Natural killer cell (primary cell): ENCODE data around the gene SIGLEC14. TPM values are rescaled to one million over a fixed set of nuclear protein-coding genes. Genes with fewer than 3 reads are reported as not detected.
A peak's percentile ranks its signal among the peaks of the same experiment; 100 is the strongest.
"Not testable (repeated sequence)": the region's sequence is repeated elsewhere in the genome, so short reads cannot be mapped to it uniquely, and the experiment has no call there.

ENCODE experiments used
- ATAC-seq, 3 donors: fragments of 150-1000 bp in 2 of 3; fragments of 200-7000 bp in 1 of 3; cut with Tn5 transposase; 1 replicate in 1 of 3; 2 replicates in 2 of 3; pipeline ENCODE4 v1.10.0; 2021; ENCODE audit warnings: mild to moderate bottlenecking in 2 of 3, moderate library complexity in 2 of 3
- DNase-seq, 2 donors: peaks; one replicate each; pipeline versions ENCODE4 v3.0.0 to v3.0.0-alpha.2; 2013 to 2021; ENCODE audit warnings: mixed read lengths in 1 of 2
- H3K27ac ChIP-seq: one replicate; pipeline ENCODE4 v1.5.1; 2013; ENCODE audit warnings: mild to moderate bottlenecking, low read length
- H3K27me3 ChIP-seq: one replicate; pipeline ENCODE4 v1.6.1; 2013; ENCODE audit warnings: low read length; ENCODE audit not compliant: control insufficient read depth, insufficient read depth
- H3K36me3 ChIP-seq: one replicate; pipeline ENCODE4 v1.6.1; 2013; ENCODE audit warnings: low read length; ENCODE audit not compliant: control insufficient read depth, insufficient read depth
- H3K4me1 ChIP-seq: one replicate; pipeline ENCODE4 v1.6.1; 2013; ENCODE audit warnings: low read length; ENCODE audit not compliant: control insufficient read depth, insufficient read depth
- H3K4me3 ChIP-seq: one replicate; pipeline ENCODE4 v1.5.1; 2013; ENCODE audit warnings: low read length
- H3K9me3 ChIP-seq: one replicate; pipeline ENCODE4 v1.6.1; 2013; ENCODE audit warnings: low read length; ENCODE audit not compliant: control insufficient read depth, insufficient read depth
- H3K27ac Mint-ChIP-seq, 2 donors: one replicate each; pipeline ENCODE4 v1.8.0; 2022; ENCODE audit warnings: mild to moderate bottlenecking in 2 of 2, mixed read lengths in 2 of 2, moderate library complexity in 1 of 2
- H3K27me3 Mint-ChIP-seq, 2 donors: one replicate each; pipeline ENCODE4 v1.8.0; 2022; ENCODE audit warnings: low read depth in 2 of 2, mixed read lengths in 2 of 2
- H3K36me3 Mint-ChIP-seq: one replicate; pipeline ENCODE4 v1.8.0; 2022; ENCODE audit warnings: mixed read lengths
- H3K4me1 Mint-ChIP-seq, 2 donors: one replicate each; pipeline ENCODE4 v1.8.0; 2022; ENCODE audit warnings: mixed read lengths in 2 of 2
- H3K4me3 Mint-ChIP-seq: one replicate; pipeline ENCODE4 v1.8.0; 2022; ENCODE audit warnings: mild to moderate bottlenecking, moderate library complexity, mixed read lengths
- H3K9me3 Mint-ChIP-seq, 2 donors: one replicate each; pipeline ENCODE4 v1.8.0; 2022; ENCODE audit warnings: mixed read lengths in 2 of 2
- CTCF ChIP-seq: fragments of 200-600 bp; IDR thresholded peaks from one replicate; pipeline ENCODE4 v1.8.0; 2022; ENCODE audit warnings: antibody characterized with exemption
- WGBS: methylation state at CpG from one replicate; pipeline ENCODE4 v1.1.7; 2013; ENCODE audit warnings: missing lambda C conversion rate; ENCODE audit not compliant: insufficient coverage; 5-methylcytosine and 5-hydroxymethylcytosine counted together
- intact Hi-C: fragments of 100-400 bp; cut with micrococcal nuclease; formaldehyde crosslinking; loops from one replicate; pipeline ENCODE4 v1.14.2; 2022
- total RNA-seq, 4 donors: library from RNA; stranded (reverse); fragments of 120-200 nt in 1 of 4; gene quantifications; one replicate each; pipeline versions ENCODE4 v1.2.3 to v1.2.4, GENCODE V29; 2013 to 2022

SIGLEC14 gene
- total RNA-seq, 3 donors from 2014 or later (not counting 1 experiment from before 2014, with no cell fraction given), result 2.7 to 4.9 (median 2.9) TPM

DNA sequence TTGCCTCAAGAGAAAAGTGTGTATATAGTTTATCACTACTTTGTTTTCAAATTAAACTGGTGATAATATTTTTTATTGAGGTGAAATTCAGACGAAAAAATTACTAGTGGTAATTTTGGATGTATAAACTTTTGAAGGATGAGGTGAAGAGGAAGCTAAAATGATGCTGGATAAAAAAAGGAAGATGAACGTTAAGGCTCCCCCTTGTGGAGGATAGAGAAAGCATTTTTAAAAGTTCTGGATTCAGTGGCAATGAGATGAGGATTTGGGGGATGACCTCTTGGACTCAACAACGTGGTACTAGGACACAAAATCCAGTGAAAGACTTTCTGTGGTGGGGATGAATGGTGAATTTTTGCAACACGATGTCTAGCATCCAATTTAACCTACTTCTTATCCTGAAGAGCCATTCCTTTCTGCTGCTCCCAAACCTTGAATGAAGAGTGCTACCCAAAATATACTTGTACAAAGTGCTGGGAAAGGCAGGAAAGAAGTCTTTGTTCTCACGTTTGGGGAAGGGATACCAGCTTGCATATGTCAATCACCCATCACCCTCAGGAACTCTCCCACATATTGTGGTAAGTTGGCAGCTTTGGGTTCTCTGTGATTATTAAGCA, 9.2 kb downstream of the SIGLEC14 start:
- H3K36me3 ChIP-seq, result no peaks in the 10 kb centered on the region
- peak; percentile 31 for TF ChIP-seq CTCF
- no peak overlapping the region for H3K27ac Mint-ChIP-seq
- H3K27me3 ChIP-seq, result no peaks in the 10 kb centered on the region
- intact Hi-C loops, result loop anchor here (5.0 kb wide), 1 partner anchor 165 kb away; no protein-coding TSS in a partner anchor
- 27% methylated on average over 3 of the region's 5 CpGs for WGBS
- H3K4me3 Mint-ChIP-seq, result no peak overlapping the region
- H3K27ac ChIP-seq, result no peak overlapping the region
- no peaks in the 10 kb centered on the region for H3K9me3 ChIP-seq
- H3K4me1 ChIP-seq, result peaks cover 4% of the 10 kb centered on the region
- no peak overlapping the region for H3K4me3 ChIP-seq
- no peaks in the 10 kb centered on the region for H3K9me3 Mint-ChIP-seq
- no peak for ATAC-seq
- H3K27me3 Mint-ChIP-seq, result peaks cover 12 to 38% of the 10 kb centered on the region in 2 donors
- H3K36me3 Mint-ChIP-seq, result no peaks in the 10 kb centered on the region
- peaks cover 0 to 10% of the 10 kb centered on the region in 2 donors for H3K4me1 Mint-ChIP-seq
- DNase-seq, result peak in 1 of 2 donors; percentile 25

GRCh38 chr19:51632126-51632525, 14.5 kb downstream of the SIGLEC14 start:
- no peaks in the 10 kb centered on the region for H3K9me3 Mint-ChIP-seq
- no peaks in the 10 kb centered on the region for H3K9me3 ChIP-seq
- H3K27ac ChIP-seq, result no peak overlapping the region
- no peaks in the 10 kb centered on the region for H3K36me3 Mint-ChIP-seq
- no peak for TF ChIP-seq CTCF
- no peak for DNase-seq
- intact Hi-C loops, result no loop called here
- peaks cover 12% of the 10 kb centered on the region for H3K4me1 ChIP-seq
- H3K27ac Mint-ChIP-seq, result no peak overlapping the region
- 93% methylated on average over 5 of the region's 5 CpGs for WGBS
- H3K4me1 Mint-ChIP-seq, result peaks cover 0 to 16% of the 10 kb centered on the region in 2 donors
- no peak for ATAC-seq
- no peaks in the 10 kb centered on the region for H3K36me3 ChIP-seq
- H3K27me3 ChIP-seq, result no peaks in the 10 kb centered on the region
- peaks cover 3 to 4% of the 10 kb centered on the region in 2 donors for H3K27me3 Mint-ChIP-seq
- no peak overlapping the region for H3K4me3 Mint-ChIP-seq
- H3K4me3 ChIP-seq, result no peak overlapping the region

DNA sequence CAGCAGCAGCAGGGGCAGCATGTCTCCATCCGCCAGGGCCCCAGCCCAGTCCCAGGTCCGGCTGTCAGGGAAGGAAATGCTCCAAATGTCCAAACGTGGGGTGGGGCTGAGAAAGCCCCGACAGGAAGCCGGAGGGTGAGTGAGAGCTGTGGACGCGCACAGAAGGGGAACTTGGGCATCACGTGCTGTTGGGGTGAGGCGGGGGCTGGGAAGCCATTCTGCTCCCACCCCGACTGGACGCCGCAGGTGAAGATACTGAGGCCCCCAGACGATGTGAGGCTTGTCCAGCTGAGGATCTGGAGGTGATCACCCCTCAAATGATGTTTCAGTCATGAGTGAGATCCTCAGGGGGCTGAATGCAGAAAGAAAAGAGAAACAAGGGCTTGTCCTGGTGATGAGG, 16.3 kb downstream of the SIGLEC14 start, which contains the start of gene SIGLEC5:
Gene SIGLEC5, minus strand, starts transcription at position 87 of the 400 bp plus-strand sequence. Its CDS starts 66 bp downstream, at position 21.
- WGBS, result under 1% methylated on average over 9 of the region's 13 CpGs
- DNase-seq, H3K9me3 ChIP-seq, intact Hi-C loops, H3K27me3 ChIP-seq, H3K27me3 Mint-ChIP-seq, H3K27ac Mint-ChIP-seq, H3K9me3 Mint-ChIP-seq, H3K4me3 Mint-ChIP-seq, H3K36me3 ChIP-seq, H3K27ac ChIP-seq, H3K36me3 Mint-ChIP-seq: not testable (repeated sequence)
- H3K4me1 ChIP-seq, result peaks cover 12% of the 10 kb centered on the region
- peaks cover 0 to 12% of the 10 kb centered on the region in 2 donors for H3K4me1 Mint-ChIP-seq
- peak within 1 kb of the TSS; percentile 24 for H3K4me3 ChIP-seq
- ATAC-seq, result peak in 1 of 3 donors; percentile 32

DNA sequence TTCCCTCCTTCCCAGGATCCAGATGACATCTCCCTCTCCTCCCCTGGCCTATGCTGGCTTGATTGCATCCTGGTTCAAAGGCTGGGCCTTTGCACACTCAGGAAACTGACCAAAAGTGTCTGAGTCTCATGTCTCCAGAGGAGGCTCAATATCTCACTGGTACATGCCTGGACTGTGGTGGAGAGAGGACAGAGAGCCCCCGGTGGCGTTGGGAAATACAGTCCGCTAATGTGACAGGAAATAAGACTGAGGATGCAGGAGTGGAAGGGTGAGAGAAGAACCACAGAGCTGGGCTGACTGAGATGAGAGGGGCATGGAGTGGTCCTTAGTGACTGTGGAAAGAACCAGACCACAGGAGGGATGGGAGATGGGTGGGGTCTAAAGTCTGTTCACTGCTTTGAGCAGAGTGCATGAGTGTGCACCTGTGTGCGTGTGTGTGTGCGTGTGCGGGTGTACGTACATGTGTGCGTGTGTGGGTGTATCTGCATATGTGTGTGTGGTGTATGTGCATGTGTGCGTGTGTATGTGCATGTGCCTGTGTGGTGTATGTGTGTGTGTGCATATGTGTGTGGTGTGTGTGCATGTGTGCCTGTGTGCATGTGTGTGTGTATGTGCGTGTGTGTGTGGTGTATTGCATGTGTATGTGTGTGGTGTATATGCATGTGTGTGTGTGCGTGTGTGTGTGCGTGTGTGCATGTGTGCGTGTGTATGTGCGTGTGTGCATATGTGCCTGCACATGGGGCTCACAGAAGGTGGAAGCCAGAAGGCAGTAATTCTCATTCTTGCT, 18.3 kb downstream of the SIGLEC14 start:
- ATAC-seq, result peak in 1 of 3 donors; percentile 21
- no peak for DNase-seq
- Histone ChIP-seq H3K4me3 (no peak overlapping the region), H3K9me3 (no peaks in the 10 kb centered on the region), H3K4me1 (peaks cover 8% of the 10 kb centered on the region), H3K27ac (no peak overlapping the region), H3K36me3 (no peaks in the 10 kb centered on the region), H3K27me3 (no peaks in the 10 kb centered on the region)
- peaks cover 0 to 8% of the 10 kb centered on the region in 2 donors for H3K4me1 Mint-ChIP-seq
- intact Hi-C loops, result loop anchor here (2.0 kb wide), 1 partner anchor 18 kb away; the partner anchor contains the start of gene SIGLEC14
- no peaks in the 10 kb centered on the region for H3K36me3 Mint-ChIP-seq
- TF ChIP-seq CTCF, result no peak
- H3K4me3 Mint-ChIP-seq, result no peak overlapping the region
- no peak overlapping the region for H3K27ac Mint-ChIP-seq
- no peaks in the 10 kb centered on the region for H3K9me3 Mint-ChIP-seq
- 84% methylated on average over 14 of the region's 14 CpGs for WGBS
- peaks cover 0 to 3% of the 10 kb centered on the region in 2 donors for H3K27me3 Mint-ChIP-seq
